HG02884 (cell line): ENCODE data around the gene S100A16.
"Not testable (repeated sequence)": the region's sequence is repeated elsewhere in the genome, so short reads cannot be mapped to it uniquely, and the experiment has no call there.

ENCODE experiments used
- ATAC-seq: cut with Tn5 transposase; IDR thresholded peaks from one replicate; pipeline ENCODE4 v1.9.1; 2021; ENCODE audit warnings: mild to moderate bottlenecking, moderate library complexity; ENCODE audit not compliant: unreplicated experiment

The S100A16 gene, protein sequence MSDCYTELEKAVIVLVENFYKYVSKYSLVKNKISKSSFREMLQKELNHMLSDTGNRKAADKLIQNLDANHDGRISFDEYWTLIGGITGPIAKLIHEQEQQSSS

DNA sequence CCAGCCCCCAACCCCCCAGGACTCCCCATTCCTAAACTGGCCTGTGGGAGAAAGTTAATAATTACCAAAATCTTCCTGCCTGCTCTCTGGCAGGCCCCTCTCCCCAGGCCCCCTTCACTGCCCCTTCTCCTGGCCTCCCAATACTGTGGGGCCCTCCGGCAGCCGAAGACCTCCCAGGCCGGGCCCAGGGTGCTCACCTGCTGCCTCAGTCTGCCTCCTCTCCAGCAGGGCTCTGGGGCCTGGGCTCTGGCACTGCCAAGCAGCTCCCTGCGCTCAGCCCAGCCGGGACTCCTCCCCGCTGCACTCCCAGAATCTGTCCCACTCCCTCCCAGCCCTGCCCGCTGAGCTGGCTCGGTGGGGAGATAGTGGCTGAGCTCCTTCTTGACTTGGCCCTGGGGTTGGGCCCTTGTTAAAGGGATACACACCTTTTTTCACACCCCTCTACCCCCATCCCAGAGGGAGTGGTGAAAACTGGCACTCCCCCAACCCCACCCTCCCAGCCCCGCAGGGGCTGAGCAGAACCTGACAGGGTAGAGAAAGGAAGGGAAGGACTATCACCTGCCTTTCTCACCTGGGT, at the start of gene S100A16:
Gene S100A16, minus strand, starts transcription at position 383 of the 577 bp plus-strand sequence. CDS start 4,986 bp downstream, outside the sequence.
- ATAC-seq: no peak

DNA sequence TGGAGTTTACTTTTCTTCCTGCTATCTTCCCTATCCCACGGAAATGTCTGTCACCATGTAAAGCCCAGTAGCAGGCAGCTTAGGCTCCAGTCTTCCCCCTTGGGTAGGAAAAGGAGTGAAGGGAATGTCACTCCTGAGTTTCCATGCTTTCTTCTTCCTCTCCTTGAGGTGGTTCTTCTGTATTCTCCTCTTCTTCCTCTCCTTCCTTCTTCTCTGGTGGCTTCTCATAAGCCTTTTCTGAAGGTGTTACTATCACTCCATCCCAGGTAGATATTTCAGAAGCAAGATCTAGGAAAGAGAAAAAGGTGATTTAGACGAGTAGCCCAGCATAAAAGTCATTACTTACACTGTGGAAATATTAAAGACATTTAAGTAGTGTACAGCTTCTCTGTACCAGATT, 49.3 kb upstream of the S100A16 start:
- no peak for ATAC-seq

DNA sequence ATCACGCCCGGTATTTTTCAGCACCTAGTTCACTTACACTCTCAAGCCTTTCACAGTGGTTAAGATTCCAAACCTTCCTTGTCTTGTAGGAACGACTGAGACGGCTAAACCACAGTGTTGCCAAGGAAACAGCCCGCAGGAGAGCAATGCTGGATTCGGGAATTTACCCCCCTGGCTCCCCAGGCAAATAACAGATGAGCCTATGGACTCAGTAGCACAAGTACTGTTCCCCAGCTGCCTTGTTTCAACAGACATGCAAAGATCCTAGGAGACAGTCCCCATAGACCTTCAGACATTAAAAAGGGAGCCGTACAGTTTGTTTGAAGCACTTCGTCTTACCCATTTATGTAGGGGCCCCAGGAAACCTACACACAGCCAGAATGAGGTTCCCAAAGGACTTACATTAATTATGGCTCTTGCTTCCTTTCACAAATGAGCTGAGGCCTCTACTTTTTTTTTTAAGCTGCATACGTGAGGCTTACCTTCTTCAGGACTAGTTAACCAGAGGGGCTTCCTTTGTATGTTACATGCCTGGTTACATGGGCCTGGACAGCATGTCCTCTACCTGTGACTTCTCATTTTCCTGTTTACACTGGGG, 48.3 kb upstream of the S100A16 start:
- ATAC-seq: no peak

DNA sequence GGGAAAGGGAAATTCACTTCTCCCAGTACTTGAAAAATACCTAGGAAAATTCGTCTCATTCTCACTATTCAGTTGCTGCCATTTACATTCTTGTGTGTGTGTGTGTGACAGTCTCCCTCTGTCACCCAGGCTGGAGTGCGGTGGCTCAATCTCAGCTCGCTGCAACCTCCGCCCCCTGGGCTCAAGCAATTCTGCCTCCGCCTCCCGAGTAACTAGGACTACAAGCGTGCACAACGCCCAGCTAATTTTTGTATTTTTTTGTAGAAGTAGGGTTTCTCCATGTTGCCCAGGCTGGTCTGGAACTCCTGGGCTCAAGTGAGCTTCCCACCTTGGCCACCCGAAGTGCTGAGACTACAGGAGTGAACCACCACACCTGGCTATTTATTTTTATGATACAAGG, 46.7 kb upstream of the S100A16 start:
- no peak for ATAC-seq

DNA sequence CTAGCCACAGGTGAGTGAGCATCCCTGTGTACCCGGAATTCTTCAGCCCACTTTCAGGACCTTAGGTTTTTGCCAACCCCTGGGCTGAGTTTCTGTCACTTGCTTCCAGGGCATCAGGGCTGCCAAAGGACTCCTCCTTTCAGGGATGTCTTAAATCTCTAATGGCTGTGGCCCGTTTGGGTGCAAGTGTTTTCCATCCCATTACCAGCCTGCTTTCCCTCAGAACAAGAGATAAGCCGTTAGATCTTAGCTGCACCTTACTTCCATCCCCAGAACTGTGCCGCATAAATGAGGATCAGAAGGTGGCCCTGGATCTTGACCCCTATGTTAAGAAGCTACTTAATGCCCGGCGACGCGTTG, 46.2 kb upstream of the S100A16 start:
- no peak for ATAC-seq

DNA sequence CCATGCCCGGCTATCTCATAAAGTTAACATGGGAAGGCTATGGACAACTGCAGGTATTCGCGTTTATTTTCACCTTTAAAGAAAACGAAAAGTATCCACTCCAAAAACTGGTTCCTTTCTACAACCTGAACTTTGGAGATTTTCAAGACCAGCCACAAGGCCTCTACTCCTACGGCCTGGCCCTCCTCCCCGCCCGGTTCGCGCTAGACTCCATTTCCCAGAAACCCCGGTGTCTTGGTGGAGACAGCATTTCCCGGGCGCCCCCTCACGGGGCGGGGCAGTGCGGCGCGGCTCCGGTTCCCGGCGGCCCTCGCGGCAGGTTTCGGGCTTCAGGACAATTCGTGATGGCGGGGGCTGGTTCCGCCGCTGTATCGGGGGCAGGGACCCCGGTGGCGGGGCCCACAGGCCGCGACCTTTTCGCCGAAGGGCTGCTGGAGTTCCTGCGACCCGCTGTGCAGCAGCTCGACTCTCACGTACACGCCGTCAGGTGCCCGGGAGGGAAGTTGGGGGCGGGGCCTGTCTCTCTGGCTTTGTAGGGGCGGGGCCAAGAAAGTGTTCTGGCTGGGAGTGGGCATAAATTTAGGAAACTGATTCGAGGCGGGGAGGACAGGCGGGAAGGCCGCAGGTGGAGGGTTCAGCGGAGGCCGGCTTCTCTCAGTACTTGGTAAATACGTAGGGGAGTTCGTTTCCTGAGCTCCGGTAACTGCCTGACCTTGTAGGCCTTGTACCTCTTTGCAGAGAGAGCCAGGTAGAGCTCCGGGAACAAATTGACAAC, 45.6 kb upstream of the S100A16 start, which contains the start of gene SNAPIN:
Gene SNAPIN, plus strand, starts transcription at position 304 of the 775 bp plus-strand sequence. Its CDS starts 41 bp downstream, at position 345.
- peak; percentile 78 for ATAC-seq

DNA sequence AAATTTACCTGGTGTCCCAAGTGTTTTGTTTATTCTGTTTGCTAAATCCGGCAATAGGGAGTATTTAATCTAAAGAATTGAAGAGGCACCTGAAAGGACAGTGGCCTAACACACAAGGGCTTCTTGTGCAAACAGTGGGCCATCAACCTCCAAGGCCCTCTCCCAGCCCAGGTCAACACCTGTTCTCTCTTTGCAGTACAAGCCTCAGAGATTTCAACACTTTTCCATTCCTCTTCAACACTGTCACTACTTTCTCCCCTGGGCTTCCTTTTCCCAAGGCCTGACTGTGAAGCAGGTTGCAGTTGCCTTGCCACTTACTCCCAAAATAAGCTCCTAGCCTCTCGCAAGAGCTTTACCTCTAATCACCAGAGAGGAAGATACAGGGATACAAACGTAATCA, 42.4 kb upstream of the S100A16 start:
- no peak for ATAC-seq

DNA sequence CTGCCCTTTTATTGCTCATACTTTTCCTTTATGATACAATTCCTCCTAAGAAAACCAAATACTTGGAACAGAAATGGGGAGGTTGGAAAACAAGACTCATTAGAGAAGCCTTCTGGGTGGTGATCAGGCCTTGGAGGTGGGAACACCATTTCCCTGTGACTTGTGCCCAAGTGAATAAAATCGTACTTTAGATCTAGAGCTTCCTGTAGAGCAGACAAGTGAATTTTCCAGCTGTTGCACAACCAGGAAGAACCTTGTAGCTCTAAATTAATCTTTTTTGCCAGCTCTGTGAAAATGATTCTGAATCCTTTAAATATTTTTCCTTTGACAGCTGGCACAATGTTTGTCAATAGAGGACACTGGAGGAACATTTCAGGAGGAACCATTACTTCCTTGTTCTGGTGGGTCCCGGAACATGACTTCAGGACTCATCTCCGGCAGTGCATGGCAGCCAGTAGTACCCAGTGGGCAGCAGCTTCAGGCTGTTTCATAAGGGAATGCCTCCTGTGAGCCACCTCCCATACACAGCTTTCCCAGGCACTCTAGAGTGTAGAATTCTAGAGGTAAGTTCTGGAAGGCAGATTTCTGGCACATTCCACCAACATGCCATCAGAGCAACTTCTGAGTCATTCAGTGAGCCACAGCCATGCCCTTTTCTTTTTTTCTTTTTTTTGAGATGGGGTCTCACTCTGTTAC, 40.0 kb upstream of the S100A16 start:
- no peak for ATAC-seq

DNA sequence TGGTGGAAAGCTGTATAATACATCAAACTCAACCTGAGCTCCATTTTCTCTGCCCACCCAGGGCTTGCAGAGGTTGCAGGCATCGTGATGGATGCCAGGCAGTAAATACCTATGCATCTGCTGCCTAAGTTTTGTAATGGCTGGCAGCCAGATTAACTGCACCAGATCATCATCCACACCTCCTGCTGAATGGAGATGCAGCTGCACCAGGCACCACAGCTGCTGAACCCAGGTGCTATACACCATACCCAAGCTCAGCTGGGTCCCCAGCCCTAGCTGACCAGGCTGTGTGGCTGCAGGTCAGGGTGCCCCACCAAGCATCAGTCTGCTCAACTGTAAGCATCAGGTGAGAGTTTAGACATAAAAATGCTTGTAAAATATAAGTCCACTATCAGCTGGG, 38.8 kb upstream of the S100A16 start:
- no peak for ATAC-seq

DNA sequence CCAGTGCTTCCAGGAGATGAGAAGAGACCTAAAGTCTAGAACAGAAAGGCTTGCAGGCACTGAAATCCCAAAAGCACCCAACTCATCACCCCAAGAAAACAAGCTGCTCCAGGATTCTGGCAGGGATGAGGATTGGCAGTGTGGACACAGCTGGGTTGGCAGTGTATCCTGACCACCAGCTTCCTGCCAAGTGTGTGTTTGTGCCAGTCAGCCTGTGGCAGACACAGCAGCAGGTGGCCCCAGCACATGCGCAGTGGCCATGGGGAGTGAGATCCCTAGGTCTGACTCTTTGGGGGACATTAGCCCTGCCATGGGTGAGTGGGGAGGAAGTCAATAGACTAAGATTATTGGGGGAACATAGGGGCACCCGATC, 36.9 kb upstream of the S100A16 start:
- no peak for ATAC-seq

DNA sequence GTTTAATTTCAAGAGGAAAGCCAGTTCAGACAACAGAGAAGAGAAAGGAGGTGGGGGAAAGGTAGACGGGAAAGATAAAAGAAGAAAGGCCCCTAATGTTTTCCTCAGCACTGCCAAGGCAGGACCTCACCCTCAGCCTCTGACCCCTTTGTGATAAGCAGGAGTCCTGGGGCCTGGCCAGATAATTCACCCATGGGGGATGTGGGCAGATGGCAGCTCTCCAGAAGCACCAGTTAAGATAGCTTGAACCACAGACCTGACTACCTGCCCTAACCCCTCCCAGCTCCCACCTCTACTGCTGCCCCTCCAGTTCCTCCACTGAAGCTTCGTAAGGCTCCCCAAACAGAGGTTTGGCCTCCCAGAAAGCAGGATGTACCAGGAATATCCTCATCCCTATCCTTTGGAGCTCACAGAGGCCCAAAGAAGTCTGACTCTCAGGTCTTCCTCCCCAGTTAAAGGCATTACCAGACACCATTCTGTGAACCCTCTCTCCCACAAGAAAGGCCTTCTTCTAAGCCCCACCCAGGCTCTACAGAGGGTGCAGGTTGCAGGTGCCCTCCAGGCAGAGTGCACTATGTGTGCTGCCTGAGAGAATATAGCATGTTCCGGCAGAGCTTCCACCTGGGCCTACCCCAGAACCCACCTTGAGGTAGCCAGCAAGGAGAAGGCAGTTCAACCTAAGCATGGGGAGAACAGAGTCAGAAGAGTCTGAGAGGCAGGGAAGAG, 36.4 kb upstream of the S100A16 start:
- ATAC-seq: no peak

DNA sequence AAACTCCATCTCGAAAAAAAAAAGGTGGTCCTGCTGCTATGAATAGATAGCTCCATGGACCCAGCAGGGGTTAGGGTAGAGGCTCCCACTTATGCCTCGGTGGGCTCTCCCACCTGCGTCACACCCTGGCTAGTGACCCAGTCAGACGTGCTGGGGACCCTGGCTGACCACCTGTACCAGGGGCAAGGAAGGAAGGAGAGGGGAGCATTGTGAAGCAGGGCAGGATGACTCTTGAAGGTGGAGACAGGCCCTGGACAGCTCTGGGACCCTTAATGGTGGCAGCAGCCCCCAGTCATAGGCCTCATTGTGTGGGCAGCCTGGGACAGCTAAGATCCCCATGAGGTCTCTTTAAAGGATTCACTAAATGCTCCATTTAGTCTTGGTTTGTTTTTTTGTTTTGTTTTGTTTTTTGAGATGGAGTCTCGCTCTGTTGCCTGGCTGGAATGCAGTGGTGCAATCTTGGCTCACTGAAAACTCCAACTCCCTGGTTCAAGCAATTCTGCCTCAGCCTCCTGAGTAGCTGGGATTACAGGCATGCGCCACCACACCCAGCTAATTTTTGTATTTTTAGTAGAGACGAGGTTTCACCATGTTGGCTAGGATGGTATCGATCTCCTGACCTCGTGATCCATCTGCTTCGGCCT, 35.2 kb upstream of the S100A16 start:
- ATAC-seq: no peak

DNA sequence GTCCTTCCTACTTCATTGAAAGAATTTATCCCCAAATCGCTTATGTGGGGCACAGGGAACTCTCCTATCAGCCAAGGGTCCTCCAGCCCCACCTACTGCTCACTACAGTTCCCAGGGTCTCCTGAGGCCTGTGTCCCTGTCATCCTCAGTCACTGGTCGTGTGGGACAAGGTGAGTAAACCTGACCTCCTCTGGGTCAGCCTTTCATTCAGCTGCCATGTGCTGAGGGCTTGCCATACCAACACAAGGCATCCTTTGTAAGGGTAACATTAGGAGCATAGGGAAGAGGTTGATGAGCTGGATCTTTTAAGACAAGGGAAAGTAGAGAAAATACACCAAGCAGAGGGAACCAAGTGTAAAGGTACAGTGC, 34.4 kb upstream of the S100A16 start:
- ATAC-seq: no peak

DNA sequence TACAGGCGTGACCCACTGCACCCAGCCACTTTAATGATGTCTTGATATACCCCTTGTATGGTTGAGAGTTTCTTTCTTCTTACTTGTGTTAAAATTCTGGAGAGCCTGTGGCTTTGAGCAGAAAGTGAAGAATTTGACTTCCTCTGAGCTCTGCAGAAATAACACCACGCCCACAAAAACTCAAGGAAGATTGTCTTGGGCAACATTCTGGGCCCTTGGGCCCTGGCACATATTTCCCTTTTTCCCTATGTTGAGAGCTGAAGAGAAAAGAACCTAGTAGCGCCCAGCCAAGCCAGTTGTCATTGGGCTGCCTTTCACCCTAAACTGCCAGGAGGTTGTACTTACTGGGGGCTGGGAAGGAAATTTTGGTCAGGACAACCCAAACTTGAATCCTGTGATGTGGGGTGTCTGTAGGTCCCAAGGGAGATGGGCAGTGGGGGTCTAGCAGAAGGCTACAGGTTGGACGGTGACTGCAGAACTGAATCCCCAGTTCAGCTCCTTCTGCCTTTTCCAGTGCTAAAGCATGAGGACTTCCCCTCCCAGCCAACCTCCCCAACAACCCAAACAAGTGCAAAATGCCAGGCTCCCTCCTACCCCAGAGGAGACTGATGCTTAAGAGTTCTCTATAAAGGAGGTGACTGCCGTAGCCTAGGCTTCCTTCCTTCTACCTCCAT, 33.9 kb upstream of the S100A16 start:
- no peak for ATAC-seq

DNA sequence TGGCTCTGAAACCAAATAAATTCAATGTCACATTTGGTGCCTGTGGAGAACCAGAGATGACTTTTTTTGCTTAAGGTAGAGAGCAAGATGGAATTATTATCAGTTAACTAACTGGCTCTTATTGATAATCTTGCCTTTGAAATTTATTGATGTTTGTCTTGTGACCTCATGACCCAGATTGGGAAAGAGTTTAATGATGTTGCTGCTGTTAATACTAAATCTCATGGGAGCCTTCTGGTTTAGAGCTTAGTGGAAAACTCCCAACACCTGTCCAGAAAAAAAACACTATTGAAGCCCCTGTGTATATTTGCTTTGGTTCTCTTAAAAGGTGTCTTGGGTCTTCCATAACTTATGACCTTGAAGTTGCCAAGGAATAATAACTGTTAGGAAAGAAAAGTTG, 30.9 kb upstream of the S100A16 start:
- no peak for ATAC-seq

DNA sequence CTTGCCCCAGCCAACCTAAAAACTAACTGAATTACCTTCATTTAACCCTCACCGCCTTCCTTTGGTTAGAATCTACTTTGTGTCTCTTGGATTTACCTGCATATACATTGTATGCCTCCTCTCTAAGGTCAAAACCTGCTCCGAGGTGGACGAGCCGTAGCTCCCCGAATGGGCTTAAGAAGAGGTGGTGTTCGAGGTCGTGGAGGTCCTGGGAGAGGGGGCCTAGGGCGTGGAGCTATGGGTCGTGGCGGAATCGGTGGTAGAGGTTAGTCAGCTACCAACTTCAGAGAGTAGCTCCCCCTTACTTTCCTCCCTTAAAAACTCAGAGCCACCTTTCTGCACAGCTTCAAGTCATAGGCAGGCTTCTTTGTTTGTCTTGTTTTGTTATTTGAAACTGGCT, 30.2 kb upstream of the S100A16 start:
- ATAC-seq: no peak

DNA sequence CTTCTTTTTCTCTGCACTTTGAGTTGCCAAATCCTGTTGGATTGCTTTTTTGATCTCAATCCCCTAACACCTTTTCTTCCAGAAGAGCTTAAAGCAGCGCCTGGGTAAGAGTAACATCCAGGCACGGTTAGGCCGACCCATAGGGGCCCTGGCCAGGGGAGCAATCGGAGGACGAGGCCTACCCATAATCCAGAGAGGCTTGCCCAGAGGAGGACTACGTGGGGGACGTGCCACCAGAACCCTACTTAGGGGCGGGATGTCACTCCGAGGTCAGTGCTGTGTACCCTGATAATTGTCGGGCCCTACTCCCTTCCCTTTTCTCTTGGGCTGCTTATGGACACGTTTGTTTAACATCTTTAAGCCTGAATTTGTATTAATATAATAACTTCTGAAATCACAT, 29.2 kb upstream of the S100A16 start:
- ATAC-seq: no peak

DNA sequence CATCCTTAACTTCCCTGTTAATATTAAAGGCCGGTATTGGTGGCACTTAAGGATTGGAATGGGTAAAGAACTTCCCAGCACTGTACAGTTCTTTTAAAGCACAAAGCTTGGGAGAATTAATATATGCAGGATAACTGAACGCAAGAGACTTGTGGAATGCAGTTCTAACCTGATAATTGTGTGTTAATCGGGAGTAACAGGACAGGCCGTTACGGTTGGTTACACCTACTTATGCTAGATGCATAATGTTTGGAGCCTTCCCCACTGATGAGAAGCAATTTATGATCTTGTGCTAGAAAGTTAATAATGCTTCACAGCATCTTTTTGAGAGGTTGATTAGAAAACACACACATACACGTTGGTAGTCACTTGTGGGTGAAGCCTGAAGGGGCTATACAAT, 27.9 kb upstream of the S100A16 start:
- no peak for ATAC-seq

DNA sequence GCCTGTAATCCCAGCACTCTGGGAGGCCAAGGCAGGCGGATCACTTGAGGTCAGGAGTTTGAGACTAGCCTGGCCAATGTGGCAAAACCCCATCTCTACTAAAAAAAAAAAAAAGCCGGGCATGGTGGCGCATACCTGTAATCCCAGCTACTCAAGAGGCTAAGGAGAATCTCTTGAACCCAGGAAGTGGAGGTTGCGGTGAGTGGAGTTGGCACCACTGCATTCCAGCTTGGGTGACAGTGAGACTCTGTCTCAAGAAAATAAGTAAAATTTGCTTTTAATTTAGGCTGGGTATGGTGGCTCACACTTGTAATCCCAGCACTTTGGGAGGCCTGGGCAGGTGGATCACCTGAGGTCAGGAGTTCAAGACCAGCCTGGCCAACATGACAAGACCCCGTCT, 27.3 kb upstream of the S100A16 start:
- ATAC-seq: not testable (repeated sequence)

DNA sequence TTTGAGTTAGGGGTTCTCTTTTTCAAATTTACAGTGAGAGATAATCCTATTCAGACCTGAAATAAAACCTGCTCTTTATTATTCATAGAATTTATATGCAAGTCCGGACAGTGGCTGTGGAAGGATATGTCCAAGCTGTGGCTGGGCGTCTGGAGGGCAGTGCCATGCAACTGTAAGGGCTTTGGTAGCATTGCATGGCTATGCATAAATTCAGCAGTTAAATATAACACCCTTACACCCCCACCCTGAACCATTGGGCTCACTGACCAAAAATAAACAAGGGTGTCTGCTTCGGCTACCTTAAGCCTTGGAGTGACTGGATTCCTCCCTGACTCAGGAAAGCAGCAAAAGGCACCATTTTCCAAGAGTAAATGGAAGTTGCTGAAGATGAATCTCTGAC, 26.3 kb upstream of the S100A16 start:
- ATAC-seq: no peak
